ENCODE measurements around the gene UTP15.

Gene UTP15

GRCh38 chr5:73591698-73592501 lies 26.4 kb downstream of the UTP15 start:
- no peak for DNase-seq (ENCODE audit: low read depth)
- H3K4me3 ChIP-seq (ENCODE audit: low read depth, low read length) = no peak overlapping the region
- TF ChIP-seq CTCF (IDR thresholded peaks at IDR 0.05; ENCODE audit: control insufficient read depth, extremely low read depth, insufficient read depth) = no peak

GRCh38 chr5:73592551-73592950 lies 27.0 kb downstream of the UTP15 start:
- no peak overlapping the region for H3K4me3 ChIP-seq (ENCODE audit: low read depth, low read length)
- DNase-seq (ENCODE audit: low read depth) = no peak
- no peak for TF ChIP-seq CTCF (IDR thresholded peaks at IDR 0.05; ENCODE audit: control insufficient read depth, extremely low read depth, insufficient read depth)

GRCh38 chr5:73596705-73597328 lies 31.3 kb downstream of the UTP15 start:
- H3K4me3 ChIP-seq (ENCODE audit: low read depth, low read length) = no peak overlapping the region
- TF ChIP-seq CTCF (IDR thresholded peaks at IDR 0.05; ENCODE audit: control insufficient read depth, extremely low read depth, insufficient read depth) = peak; percentile 72
- peak; percentile 7 for DNase-seq (ENCODE audit: low read depth)

- no peak for TF ChIP-seq CTCF (IDR thresholded peaks at IDR 0.05; ENCODE audit: control insufficient read depth, extremely low read depth, insufficient read depth)
- no peak for DNase-seq (ENCODE audit: low read depth)
- H3K4me3 ChIP-seq (ENCODE audit: low read depth, low read length) = no peak overlapping the region
Measured at GRCh38 chr5:73599380-73599779, 33.8 kb downstream of the UTP15 start.

GRCh38 chr5:73603998-73604397 lies 38.5 kb downstream of the UTP15 start:
- DNase-seq (ENCODE audit: low read depth) = no peak
- no peak overlapping the region for H3K4me3 ChIP-seq (ENCODE audit: low read depth, low read length)
- TF ChIP-seq CTCF (IDR thresholded peaks at IDR 0.05; ENCODE audit: control insufficient read depth, extremely low read depth, insufficient read depth) = no peak

- no peak overlapping the region for H3K4me3 ChIP-seq (ENCODE audit: low read depth, low read length)
- peak; percentile 25 for DNase-seq (ENCODE audit: low read depth)
- TF ChIP-seq CTCF (IDR thresholded peaks at IDR 0.05; ENCODE audit: control insufficient read depth, extremely low read depth, insufficient read depth) = no peak
Measured at GRCh38 chr5:73605223-73606087, 39.9 kb downstream of the UTP15 start.
